ENCODE data around the gene SIK2. TPM values are rescaled to one million over a fixed set of nuclear protein-coding genes. Genes with fewer than 3 reads are reported as not detected.

SIK2 gene
- total RNA-seq, 1 donor from 2014 or later, result 10.0 TPM

GRCh38 chr11:111631666-111632039, 29.4 kb downstream of the SIK2 start:
- H3K4me1 Mint-ChIP-seq, result no peaks in the 10 kb centered on the region
- no peak overlapping the region for H3K27ac Mint-ChIP-seq
- TF ChIP-seq CTCF (IDR thresholded peaks at IDR 0.05), result no peak
- CTCF ChIA-PET, result interaction anchor here (1.6 kb wide), 1 partner anchor 27 kb away, joined by 4 read pairs; no protein-coding TSS in a partner anchor
- H3K36me3 Mint-ChIP-seq (ENCODE audit: low read depth), result peaks cover 23% of the 10 kb centered on the region
- intact Hi-C loops (cut with micrococcal nuclease), result no loop called here
- no peaks in the 10 kb centered on the region for H3K27me3 Mint-ChIP-seq
- H3K4me3 Mint-ChIP-seq, result no peak overlapping the region
- H3K9me3 Mint-ChIP-seq, result no peaks in the 10 kb centered on the region
- POLR2A ChIA-PET, result no interaction called here
- ATAC-seq (ENCODE audit: low read depth) (no peak), DNase-seq (no peak)

- ATAC-seq (ENCODE audit: low read depth) (no peak), DNase-seq (no peak)
- POLR2A ChIA-PET, result no interaction called here
- intact Hi-C loops (cut with micrococcal nuclease), result no loop called here
- no peak for TF ChIP-seq CTCF (IDR thresholded peaks at IDR 0.05)
- no peaks in the 10 kb centered on the region for H3K9me3 Mint-ChIP-seq
- H3K4me1 Mint-ChIP-seq, result peaks cover under 1% of the 10 kb centered on the region
- H3K36me3 Mint-ChIP-seq (ENCODE audit: low read depth), result peaks cover 26% of the 10 kb centered on the region
- CTCF ChIA-PET, result no interaction called here
- no peaks in the 10 kb centered on the region for H3K27me3 Mint-ChIP-seq
- no peak overlapping the region for H3K27ac Mint-ChIP-seq
- no peak overlapping the region for H3K4me3 Mint-ChIP-seq
Observed at GRCh38 chr11:111632516-111633220, 30.4 kb downstream of the SIK2 start.

- DNase-seq (no peak), ATAC-seq (ENCODE audit: low read depth) (no peak)
- intact Hi-C loops (cut with micrococcal nuclease), result no loop called here
- Mint-ChIP-seq H3K27me3 (no peaks in the 10 kb centered on the region), H3K27ac (no peak overlapping the region), H3K9me3 (no peaks in the 10 kb centered on the region), H3K4me3 (no peak overlapping the region), H3K36me3 (ENCODE audit: low read depth) (peaks cover 32% of the 10 kb centered on the region), H3K4me1 (peaks cover 5% of the 10 kb centered on the region)
- CTCF ChIA-PET, result no interaction called here
- POLR2A ChIA-PET, result no interaction called here
- no peak for TF ChIP-seq CTCF (IDR thresholded peaks at IDR 0.05)
Observed at GRCh38 chr11:111633248-111633647, 31.0 kb downstream of the SIK2 start.

- CTCF ChIA-PET, result no interaction called here
- intact Hi-C loops (cut with micrococcal nuclease), result no loop called here
- peaks cover 5% of the 10 kb centered on the region for H3K4me1 Mint-ChIP-seq
- DNase-seq (no peak), ATAC-seq (ENCODE audit: low read depth) (no peak)
- no peak for TF ChIP-seq CTCF (IDR thresholded peaks at IDR 0.05)
- H3K9me3 Mint-ChIP-seq, result no peaks in the 10 kb centered on the region
- no peak overlapping the region for H3K4me3 Mint-ChIP-seq
- no peak overlapping the region for H3K27ac Mint-ChIP-seq
- POLR2A ChIA-PET, result no interaction called here
- peaks cover 29% of the 10 kb centered on the region for H3K36me3 Mint-ChIP-seq (ENCODE audit: low read depth)
- no peaks in the 10 kb centered on the region for H3K27me3 Mint-ChIP-seq
Observed at GRCh38 chr11:111633756-111634362, 31.6 kb downstream of the SIK2 start.

- H3K36me3 Mint-ChIP-seq (ENCODE audit: low read depth), result peaks cover 25% of the 10 kb centered on the region
- CTCF ChIA-PET, result no interaction called here
- no peaks in the 10 kb centered on the region for H3K9me3 Mint-ChIP-seq
- ATAC-seq (ENCODE audit: low read depth), result no peak
- no peak for TF ChIP-seq CTCF (IDR thresholded peaks at IDR 0.05)
- H3K4me1 Mint-ChIP-seq, result peaks cover 5% of the 10 kb centered on the region
- DNase-seq, result no peak
- H3K27me3 Mint-ChIP-seq, result no peaks in the 10 kb centered on the region
- POLR2A ChIA-PET, result no interaction called here
- H3K4me3 Mint-ChIP-seq, result no peak overlapping the region
- H3K27ac Mint-ChIP-seq, result no peak overlapping the region
- intact Hi-C loops (cut with micrococcal nuclease), result no loop called here
Observed at GRCh38 chr11:111634981-111635705, 32.9 kb downstream of the SIK2 start.
